Measurements from ENCODE around the gene C8G.
A peak's percentile ranks its signal among the peaks of the same experiment; 100 is the strongest.

Gene C8G

GRCh38 chr9:136985027-136985602 lies 40.1 kb downstream of the C8G start:
- DNase-seq, result no peak

- no peak for DNase-seq
Measured at GRCh38 chr9:136985853-136986252, 40.8 kb downstream of the C8G start.

- no peak for DNase-seq
Measured at GRCh38 chr9:136988872-136989271, 43.8 kb downstream of the C8G start.

- DNase-seq, result peak; percentile 90
Measured at GRCh38 chr9:136990242-136990911, 45.3 kb downstream of the C8G start.

- DNase-seq, result peak; percentile 88
Measured at GRCh38 chr9:136991993-136992818, 47.2 kb downstream of the C8G start, which contains the start of gene PAXX. PAXX (plus strand) TSS chr9:136992422; CDS start chr9:136992444, 22 bp downstream.

- DNase-seq, result no peak
Measured at GRCh38 chr9:136992819-136993369, 47.9 kb downstream of the C8G start.

- DNase-seq, result no peak
Measured at GRCh38 chr9:136994180-136994887, 49.3 kb downstream of the C8G start.

- no peak for DNase-seq
Measured at GRCh38 chr9:136994888-136995230, 49.8 kb downstream of the C8G start.

GRCh38 chr9:136995362-136995761 lies 50.3 kb downstream of the C8G start:
- no peak for DNase-seq

- DNase-seq, result no peak
Measured at GRCh38 chr9:136995772-136996311, 50.8 kb downstream of the C8G start.

Data from NCI-H774 (cell line).